HepG2 (cell line): ENCODE results near the gene COQ9. TPM values are rescaled to one million over a fixed set of nuclear protein-coding genes. Genes with fewer than 3 reads are reported as not detected.
A peak's percentile ranks its signal among the peaks of the same experiment; 100 is the strongest.

Source experiments
- ATAC-seq: fragments of 200-7000 bp; cut with Tn5 transposase; 3 replicates; pipeline ENCODE4 v1.9.1; 2020; ENCODE audit warnings: mild to moderate bottlenecking, moderate library complexity
- BruUV-seq: library from RNA; stranded (reverse); fragments of 400-500 nt; replicated peaks from 2 replicates; lab custom pipeline; 2021; lab: Mats Ljungman, UMichigan
- CTCF ChIA-PET: fragments of 300-600 bp; formaldehyde crosslinking; extraction: SDS; loops from one replicate; lab custom pipeline; 2021; ENCODE audit warnings: low total read pairs, inconsistent platforms, low intra/inter-chr PET ratio; lab: Yijun Ruan, JAX
- POLR2A ChIA-PET: fragments of 350-600 bp; sonication (Branson Sonifier 250); formaldehyde crosslinking; loops from one replicate; lab custom pipeline; 2020; ENCODE audit warnings: antibody characterized with exemption, inconsistent platforms; lab: Yijun Ruan, JAX
- DNase-seq: peaks from one replicate; pipeline ENCODE4 v3.0.0-alpha.2; 2015; ENCODE audit warnings: low spot score
- FAIRE-seq: peaks from 3 replicates; lab custom pipeline; 2011; peaks lifted over from hg19 to GRCh38; lab: Jason Lieb, UNC
- H2AFZ ChIP-seq: one replicate; pipeline ENCODE4 v1.6.1; 2011; ENCODE audit warnings: low read length, inconsistent platforms
- H3K27ac ChIP-seq: fragments of 300-600 bp; 3 replicates; pipeline ENCODE4 v1.8.0; 2011; ENCODE audit warnings: mixed run types, mild to moderate bottlenecking, mixed read lengths, low read length, inconsistent platforms; ENCODE audit not compliant: insufficient read depth; ENCODE audit errors: extremely low read length
- H3K27me3 ChIP-seq, 2 experiments: fragments of 200-600 bp in 1 of 2; 2 replicates in 1 of 2; 3 replicates in 1 of 2; pipeline versions ENCODE4 v1.6.0 to v1.8.0; 2011; ENCODE audit warnings: low read length in 2 of 2, mild to moderate bottlenecking in 2 of 2, moderate library complexity in 2 of 2, inconsistent platforms in 1 of 2; ENCODE audit not compliant: insufficient read depth in 2 of 2, control insufficient read depth in 1 of 2
- H3K36me3 ChIP-seq, 2 experiments: fragments of 200-600 bp in 1 of 2; replicated peaks in 1 of 2; 2 replicates in 1 of 2; 3 replicates in 1 of 2; pipeline versions ENCODE4 v1.5.1 to v1.8.0; 2011; ENCODE audit warnings: low read length in 2 of 2, inconsistent platforms in 1 of 2; ENCODE audit not compliant: insufficient read depth in 2 of 2, control insufficient read depth in 1 of 2
- H3K4me1 ChIP-seq: 2 replicates; pipeline ENCODE4 v1.5.1; 2012; ENCODE audit warnings: low read length, inconsistent platforms; ENCODE audit not compliant: insufficient read depth
- H3K4me2 ChIP-seq: 2 replicates; pipeline ENCODE4 v1.6.0; 2011; ENCODE audit warnings: low read depth, low read length, inconsistent platforms
- H3K4me3 ChIP-seq, 3 experiments: fragments of 200-600 bp in 1 of 3; sonication (generic), shearing (Covaris generic) in 1 of 3; replicated peaks in 1 of 3; 2 replicates each; pipeline ENCODE4 v1.5.1; 2011 to 2016; ENCODE audit warnings: low read length in 3 of 3, inconsistent platforms in 2 of 3, low read depth in 2 of 3, mild to moderate bottlenecking in 2 of 3, control low read depth in 1 of 3, mixed read lengths in 1 of 3; ENCODE audit not compliant: insufficient read depth in 1 of 3
- H3K79me2 ChIP-seq: one replicate; pipeline ENCODE4 v1.6.1; 2011; ENCODE audit warnings: low read length, inconsistent platforms; ENCODE audit not compliant: insufficient read depth
- H3K9ac ChIP-seq: 2 replicates; pipeline ENCODE4 v1.6.0; 2011; ENCODE audit warnings: mild to moderate bottlenecking, low read depth, low read length, inconsistent platforms; ENCODE audit not compliant: insufficient read depth
- H3K9me3 ChIP-seq: 2 replicates; pipeline ENCODE4 v1.5.1; 2012; ENCODE audit warnings: mild to moderate bottlenecking, low read length
- H4K20me1 ChIP-seq: 2 replicates; pipeline ENCODE4 v1.6.0; 2011; ENCODE audit warnings: inconsistent platforms, mild to moderate bottlenecking, low read length, moderate library complexity; ENCODE audit not compliant: insufficient read depth
- CTCF ChIP-seq: sonication (generic); formaldehyde crosslinking; IDR thresholded peaks from 2 replicates; pipeline ENCODE4 v1.5.0; 2020; ENCODE audit warnings: mild to moderate bottlenecking, missing genetic modification reagents, moderate library complexity
- GRHL1 ChIP-seq: sonication (generic); formaldehyde crosslinking; conservative IDR thresholded peaks from 2 replicates; pipeline ENCODE4 v1.8.0; 2022; ENCODE audit warnings: missing genetic modification reagents
- MEF2D ChIP-seq: sonication (generic); formaldehyde crosslinking; IDR thresholded peaks from 2 replicates; pipeline ENCODE4 v1.5.1; 2020; ENCODE audit warnings: mild to moderate bottlenecking, missing genetic modification reagents
- PHF5A ChIP-seq: IDR thresholded peaks from one replicate; pipeline ENCODE4 v1.6.1; 2018; ENCODE audit warnings: low read depth, missing genetic modification reagents; ENCODE audit not compliant: unreplicated experiment
- ZNF10 ChIP-seq: sonication (generic); formaldehyde crosslinking; IDR thresholded peaks from 2 replicates; pipeline ENCODE4 v1.4.0; 2020; ENCODE audit warnings: mild to moderate bottlenecking, low read depth, missing genetic modification reagents, borderline replicate concordance
- ZNF597 ChIP-seq: sonication (generic); formaldehyde crosslinking; IDR thresholded peaks from 2 replicates; pipeline ENCODE4 v1.5.0; 2020; ENCODE audit warnings: missing genetic modification reagents
- ZNF616 ChIP-seq: sonication (generic); formaldehyde crosslinking; IDR thresholded peaks from 2 replicates; pipeline ENCODE4 v1.5.0; 2020; ENCODE audit warnings: low read depth, mild to moderate bottlenecking, missing genetic modification reagents
- WGBS: methylation state at CpG from one replicate; pipeline ENCODE4 v1.1.6; 2017; ENCODE audit warnings: low lambda C conversion rate; 5-methylcytosine and 5-hydroxymethylcytosine counted together
- in situ Hi-C: cut with HindIII; loops from 2 replicates; pipeline ENCODE4 v1.10.0; 2017; ENCODE audit warnings: low pct_unique_long_range_greater_than_20kb; ENCODE audit not compliant: extremely low pct_ligation_motif_present
- intact Hi-C: fragments of 100-400 bp; cut with micrococcal nuclease; formaldehyde crosslinking; loops from one replicate; pipeline ENCODE4 v1.10.0; 2022; ENCODE audit not compliant: unreplicated experiment
- polyA plus RNA-seq, 8 experiments: library from polyadenylated mRNA; depleted of rRNA in 3 of 8; stranded (reverse) in 7 of 8; unstranded in 1 of 8; fragments of >200 nt; fragmentation: Illumina TruSeq in 4 of 8; extraction: Trizol in 4 of 8; gene quantifications; 2 replicates each; pipeline versions ENCODE4 v1.2.1 to v1.2.3, GENCODE V29; 2011 to 2016; ENCODE audit warnings: low read depth in 4 of 8, missing spikeins in 1 of 8, mixed read lengths in 1 of 8; ENCODE audit not compliant: insufficient read depth in 1 of 8
- total RNA-seq, 5 experiments: library from RNA; depleted of rRNA; stranded (reverse); fragments of >200 nt; fragmentation: Illumina TruSeq; extraction: Trizol; gene quantifications; 2 replicates each; pipeline ENCODE4 v1.2.3, GENCODE V29; 2016; ENCODE audit warnings: low read depth in 1 of 5

Gene COQ9
- total and polyA plus RNA-seq, 2 of the 13 experiments (the other 11 are each of a cell fraction or from before 2014, with no cell fraction given), result 57.5 to 108 TPM

GRCh38 chr16:57409870-57410587, 37.2 kb upstream of the COQ9 start (continued):
- no peak for TF ChIP-seq MEF2D
- no peak for TF ChIP-seq PHF5A
- TF ChIP-seq ZNF597 (CRISPR knock-in tag), result no peak
- no peak for TF ChIP-seq GRHL1 (CRISPR knock-in tag)
- peak; percentile 62 for TF ChIP-seq CTCF (CRISPR knock-in tag)

GRCh38 chr16:57411362-57411976, 35.8 kb upstream of the COQ9 start:
- H4K20me1 ChIP-seq, result no peaks in the 10 kb centered on the region
- H3K4me3 ChIP-seq, result no peak overlapping the region
- CTCF ChIA-PET, result interaction anchor here (1.3 kb wide), 1 partner anchor 107 kb away, joined by 3 read pairs; no protein-coding TSS in a partner anchor
- no peak overlapping the region for H2AFZ ChIP-seq
- TF ChIP-seq CTCF (CRISPR knock-in tag) (0 out of 2 replicates have a peak, but pooled peaks have one; percentile 27), ZNF10 (CRISPR knock-in tag) (no peak), ZNF616 (CRISPR knock-in tag) (no peak)
- ATAC-seq (no peak), FAIRE-seq (no peak), DNase-seq (no peak)
- no peaks in the 10 kb centered on the region for H3K79me2 ChIP-seq
- in situ Hi-C loops, result no loop called here
- WGBS, result 22% methylated on average over 6 of the region's 12 CpGs
- no peaks in the 10 kb centered on the region for H3K36me3 ChIP-seq
- POLR2A ChIA-PET, result interaction anchor here (2.2 kb wide), 1 partner anchor 39 kb away, joined by 7 read pairs; the partner anchor contains the start of gene CX3CL1
- no TSS peak for BruUV-seq
- H3K4me2 ChIP-seq, result no peak overlapping the region
- no peak overlapping the region for H3K9ac ChIP-seq
- H3K27me3 ChIP-seq, result peaks cover 10 to 55% of the 10 kb centered on the region in 2 experiments; a peak in 4 of 5 replicates
- H3K9me3 ChIP-seq, result no peaks in the 10 kb centered on the region
- H3K4me1 ChIP-seq, result peaks cover 28% of the 10 kb centered on the region
- no peak overlapping the region for H3K27ac ChIP-seq
- intact Hi-C loops, result loop anchor here (10.0 kb wide), 1 partner anchor 327 kb away; no protein-coding TSS in a partner anchor
